SK-N-SH (cell line): Measurements from ENCODE around the gene TMSB10. TPM values are rescaled to one million over a fixed set of nuclear protein-coding genes. Genes with fewer than 3 reads are reported as not detected.

ENCODE experiments used
- CTCF ChIA-PET: fragments of 300-600, 350-600 bp; formaldehyde crosslinking; extraction: SDS; loops from one replicate; lab custom pipeline; 2021; lab: Yijun Ruan, JAX
- POLR2A ChIA-PET: fragments of 350-600 bp; sonication (Branson Sonifier 250); formaldehyde crosslinking; extraction: SDS; loops from one replicate; lab custom pipeline; 2020; ENCODE audit warnings: antibody characterized with exemption, inconsistent platforms; lab: Yijun Ruan, JAX
- DNase-seq: peaks from one replicate; pipeline ENCODE4 v3.0.0; 2012
- H2AFZ ChIP-seq: fragments of 200-600 bp; sonication (generic); 2 replicates; pipeline ENCODE4 v1.8.1; 2016; ENCODE audit warnings: antibody characterized with exemption, mild to moderate bottlenecking, low read depth
- H3F3A ChIP-seq: fragments of 200-600 bp; sonication (generic); replicated peaks from 2 replicates; pipeline ENCODE3; 2016; ENCODE audit warnings: antibody characterized with exemption, mild to moderate bottlenecking; ENCODE audit not compliant: insufficient read depth
- H3K27ac ChIP-seq, 2 experiments: fragments of 200-500 bp in 1 of 2; fragments of 200-600 bp in 1 of 2; sonication (Bioruptor generic) in 1 of 2; sonication (generic), shearing (Covaris generic) in 1 of 2; 2 replicates each; pipeline versions ENCODE4 v1.5.1 to v1.6.1; 2014 to 2016; ENCODE audit warnings: low read depth in 2 of 2, inconsistent platforms in 1 of 2, low read length in 1 of 2, mild to moderate bottlenecking in 1 of 2, mixed read lengths in 1 of 2
- H3K27me3 ChIP-seq: fragments of 200-600 bp; sonication (generic), shearing (Covaris generic); 2 replicates; pipeline ENCODE4 v1.6.1; 2016; ENCODE audit warnings: mixed run types; ENCODE audit not compliant: insufficient read depth
- H3K36me3 ChIP-seq, 2 experiments: fragments of 200-500 bp in 1 of 2; fragments of 200-600 bp in 1 of 2; sonication (Bioruptor generic) in 1 of 2; sonication (generic) in 1 of 2; replicated peaks in 1 of 2; 2 replicates each; pipeline versions ENCODE3 to v1.5.1; 2014 to 2016; ENCODE audit warnings: low read length in 1 of 2, mild to moderate bottlenecking in 1 of 2; ENCODE audit not compliant: insufficient read depth in 2 of 2, control insufficient read depth in 1 of 2
- H3K4me1 ChIP-seq, 2 experiments: fragments of 200-500 bp in 1 of 2; fragments of 200-600 bp in 1 of 2; sonication (Bioruptor generic) in 1 of 2; sonication (generic), shearing (Covaris generic) in 1 of 2; 2 replicates each; pipeline versions ENCODE4 v1.5.1 to v1.6.1; 2014 to 2016; ENCODE audit warnings: low read depth in 1 of 2, low read length in 1 of 2, mixed run types in 1 of 2; ENCODE audit not compliant: insufficient read depth in 2 of 2, control insufficient read depth in 1 of 2
- H3K4me2 ChIP-seq: fragments of 200-600 bp; sonication (generic), shearing (Covaris generic); 2 replicates; pipeline ENCODE4 v1.6.1; 2017; ENCODE audit warnings: mixed run types
- H3K4me3 ChIP-seq, 2 experiments: fragments of 200-500 bp in 1 of 2; fragments of 200-600 bp in 1 of 2; sonication (Bioruptor generic) in 1 of 2; sonication (generic), shearing (Covaris generic) in 1 of 2; 2 replicates each; pipeline versions ENCODE4 v1.5.1 to v1.8.1; 2014 to 2016; ENCODE audit warnings: low read depth in 2 of 2, inconsistent platforms in 1 of 2, low read length in 1 of 2, mild to moderate bottlenecking in 1 of 2, mixed read lengths in 1 of 2, moderate library complexity in 1 of 2
- H3K79me2 ChIP-seq: fragments of 200-600 bp; sonication (generic); 2 replicates; pipeline ENCODE4 v1.8.1; 2017; ENCODE audit warnings: mild to moderate bottlenecking; ENCODE audit not compliant: insufficient read depth
- H3K9ac ChIP-seq: fragments of 200-600 bp; sonication (generic); 2 replicates; pipeline ENCODE4 v1.6.1; 2017; ENCODE audit warnings: mixed run types
- H3K9me2 ChIP-seq: fragments of 200-600 bp; sonication (generic); 2 replicates; pipeline ENCODE4 v1.6.1; 2017; ENCODE audit warnings: mixed run types
- H3K9me3 ChIP-seq: fragments of 200-600 bp; sonication (generic); 2 replicates; pipeline ENCODE4 v1.6.1; 2017; ENCODE audit warnings: mixed run types, mild to moderate bottlenecking, moderate library complexity
- H4K20me1 ChIP-seq: fragments of 200-600 bp; sonication (generic); 2 replicates; pipeline ENCODE4 v1.6.1; 2017; ENCODE audit warnings: mild to moderate bottlenecking, mixed run types; ENCODE audit not compliant: insufficient read depth
- EZH2phosphoT487 ChIP-seq: fragments of 200-600 bp; sonication (generic); IDR thresholded peaks from 2 replicates; pipeline ENCODE4 v1.6.1; 2017; ENCODE audit warnings: low read depth, mixed run types, mild to moderate bottlenecking, antibody characterized with exemption, moderate library complexity, borderline replicate concordance
- IRF3 ChIP-seq: fragments of 150-350 bp; IDR thresholded peaks from 2 replicates; pipeline ENCODE4 v1.6.1; 2016; ENCODE audit warnings: mild to moderate bottlenecking, low read depth, low read length
- JUND ChIP-seq: IDR thresholded peaks from 2 replicates; pipeline ENCODE4 v1.4.0; 2012
- MAX ChIP-seq: IDR thresholded peaks from 2 replicates; pipeline ENCODE4 v1.4.0; 2012; ENCODE audit warnings: low read depth
- MXI1 ChIP-seq: IDR thresholded peaks from 2 replicates; pipeline ENCODE4 v1.6.1; 2012; ENCODE audit warnings: mild to moderate bottlenecking, low read depth, low read length, improper control_type of control experiment
- RCOR1 ChIP-seq: fragments of 150-350 bp; IDR thresholded peaks from 2 replicates; pipeline ENCODE4 v1.6.1; 2017; ENCODE audit warnings: antibody characterized with exemption, low read length
- RXRA ChIP-seq: IDR thresholded peaks from 2 replicates; pipeline ENCODE4 v1.4.0; 2012; ENCODE audit warnings: low read depth, mild to moderate bottlenecking, borderline replicate concordance
- TCF12 ChIP-seq: IDR thresholded peaks from 2 replicates; pipeline ENCODE4 v1.4.0; 2012
- TEAD4 ChIP-seq: IDR thresholded peaks from 2 replicates; pipeline ENCODE4 v1.4.0; 2012; ENCODE audit warnings: mild to moderate bottlenecking, borderline replicate concordance; ENCODE audit not compliant: insufficient read depth
- USF2 ChIP-seq: fragments of 150-350 bp; IDR thresholded peaks from 2 replicates; pipeline ENCODE4 v1.6.1; 2017; ENCODE audit warnings: antibody characterized with exemption, low read length, low read depth, borderline replicate concordance
- WGBS: methylation state at CpG from one replicate; pipeline ENCODE4 v1.1.6; 2017; ENCODE audit warnings: low lambda C conversion rate; 5-methylcytosine and 5-hydroxymethylcytosine counted together
- polyA plus RNA-seq, 3 experiments: library from polyadenylated mRNA; depleted of rRNA; stranded (reverse); fragments of >200 nt; gene quantifications; 2 replicates each; pipeline ENCODE4 v1.2.3, GENCODE V29; 2012
- TF ChIP-seq, protein P1 (sequence below): IDR thresholded peaks from 2 replicates; pipeline ENCODE4 v1.4.0; 2012; ENCODE audit warnings: low read depth, borderline replicate concordance
- TF ChIP-seq, protein P2 (sequence below): IDR thresholded peaks from 2 replicates; pipeline ENCODE4 v1.6.1; 2012; ENCODE audit warnings: mild to moderate bottlenecking, low read depth, low read length, moderate library complexity

TMSB10 gene
- polyA plus RNA-seq, 1 of the 3 experiments (the other 2 are of a cell fraction) = 7,920 TPM

DNA sequence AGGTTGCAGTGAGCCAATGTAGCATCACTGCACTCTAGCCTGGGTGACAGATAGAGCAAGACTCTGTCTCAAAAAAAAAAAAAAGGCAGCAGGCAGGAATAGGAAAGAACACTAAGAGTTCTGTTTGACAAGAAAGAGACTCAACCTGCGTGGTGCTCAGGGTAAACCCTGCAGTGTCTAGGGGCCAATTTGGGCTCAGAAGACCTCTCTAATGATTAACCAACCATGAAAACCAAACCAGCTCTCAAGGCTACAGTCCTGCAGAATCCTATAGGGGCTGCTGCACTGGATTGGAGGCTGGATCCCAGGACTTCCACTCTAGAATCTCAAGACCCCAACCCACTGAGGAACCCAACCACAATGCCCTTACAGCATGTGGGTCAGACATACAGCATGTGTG is 27.0 kb upstream of the TMSB10 start:
- Histone ChIP-seq H3F3A (no peaks in the 10 kb centered on the region), H3K27ac (no peak overlapping the region), H3K27me3 (peaks cover 16% of the 10 kb centered on the region), H3K4me1 (peaks cover 2 to 12% of the 10 kb centered on the region in 2 experiments; a peak in 3 of 4 replicates), H3K79me2 (no peaks in the 10 kb centered on the region), H3K4me3 (no peak overlapping the region), H3K9me2 (no peaks in the 10 kb centered on the region), H4K20me1 (no peaks in the 10 kb centered on the region), H3K9me3 (no peaks in the 10 kb centered on the region), H2AFZ (no peak overlapping the region), H3K9ac (no peak overlapping the region), H3K36me3 (no peaks in the 10 kb centered on the region), H3K4me2 (no peak overlapping the region)
- 32% methylated on average over 1 of the region's 1 CpG for WGBS
- POLR2A ChIA-PET = no interaction called here
- CTCF ChIA-PET = no interaction called here
- TF ChIP-seq, protein P1, sequence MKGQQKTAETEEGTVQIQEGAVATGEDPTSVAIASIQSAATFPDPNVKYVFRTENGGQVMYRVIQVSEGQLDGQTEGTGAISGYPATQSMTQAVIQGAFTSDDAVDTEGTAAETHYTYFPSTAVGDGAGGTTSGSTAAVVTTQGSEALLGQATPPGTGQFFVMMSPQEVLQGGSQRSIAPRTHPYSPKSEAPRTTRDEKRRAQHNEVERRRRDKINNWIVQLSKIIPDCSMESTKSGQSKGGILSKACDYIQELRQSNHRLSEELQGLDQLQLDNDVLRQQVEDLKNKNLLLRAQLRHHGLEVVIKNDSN = no peak
- TF ChIP-seq TEAD4 (no peak), IRF3 (no peak), JUND (no peak), TCF12 (no peak)
- TF ChIP-seq, protein P2, sequence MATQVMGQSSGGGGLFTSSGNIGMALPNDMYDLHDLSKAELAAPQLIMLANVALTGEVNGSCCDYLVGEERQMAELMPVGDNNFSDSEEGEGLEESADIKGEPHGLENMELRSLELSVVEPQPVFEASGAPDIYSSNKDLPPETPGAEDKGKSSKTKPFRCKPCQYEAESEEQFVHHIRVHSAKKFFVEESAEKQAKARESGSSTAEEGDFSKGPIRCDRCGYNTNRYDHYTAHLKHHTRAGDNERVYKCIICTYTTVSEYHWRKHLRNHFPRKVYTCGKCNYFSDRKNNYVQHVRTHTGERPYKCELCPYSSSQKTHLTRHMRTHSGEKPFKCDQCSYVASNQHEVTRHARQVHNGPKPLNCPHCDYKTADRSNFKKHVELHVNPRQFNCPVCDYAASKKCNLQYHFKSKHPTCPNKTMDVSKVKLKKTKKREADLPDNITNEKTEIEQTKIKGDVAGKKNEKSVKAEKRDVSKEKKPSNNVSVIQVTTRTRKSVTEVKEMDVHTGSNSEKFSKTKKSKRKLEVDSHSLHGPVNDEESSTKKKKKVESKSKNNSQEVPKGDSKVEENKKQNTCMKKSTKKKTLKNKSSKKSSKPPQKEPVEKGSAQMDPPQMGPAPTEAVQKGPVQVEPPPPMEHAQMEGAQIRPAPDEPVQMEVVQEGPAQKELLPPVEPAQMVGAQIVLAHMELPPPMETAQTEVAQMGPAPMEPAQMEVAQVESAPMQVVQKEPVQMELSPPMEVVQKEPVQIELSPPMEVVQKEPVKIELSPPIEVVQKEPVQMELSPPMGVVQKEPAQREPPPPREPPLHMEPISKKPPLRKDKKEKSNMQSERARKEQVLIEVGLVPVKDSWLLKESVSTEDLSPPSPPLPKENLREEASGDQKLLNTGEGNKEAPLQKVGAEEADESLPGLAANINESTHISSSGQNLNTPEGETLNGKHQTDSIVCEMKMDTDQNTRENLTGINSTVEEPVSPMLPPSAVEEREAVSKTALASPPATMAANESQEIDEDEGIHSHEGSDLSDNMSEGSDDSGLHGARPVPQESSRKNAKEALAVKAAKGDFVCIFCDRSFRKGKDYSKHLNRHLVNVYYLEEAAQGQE = no peak
- DNase-seq = no peak

- no peaks in the 10 kb centered on the region for H3K9me3 ChIP-seq
- CTCF ChIA-PET = interaction anchor here (2.4 kb wide), 1 partner anchor 8 kb away, joined by 7 read pairs; no protein-coding TSS in a partner anchor
- no peaks in the 10 kb centered on the region for H3K9me2 ChIP-seq
- no peaks in the 10 kb centered on the region for H3F3A ChIP-seq
- H3K4me1 ChIP-seq = peaks cover 2 to 12% of the 10 kb centered on the region in 2 experiments; a peak in 3 of 4 replicates
- no peak overlapping the region for H3K4me3 ChIP-seq
- no peaks in the 10 kb centered on the region for H3K79me2 ChIP-seq
- peaks cover 16% of the 10 kb centered on the region for H3K27me3 ChIP-seq
- no peak for DNase-seq
- POLR2A ChIA-PET = no interaction called here
- no peak overlapping the region for H2AFZ ChIP-seq
- WGBS = 57% methylated on average over 7 of the region's 7 CpGs
- no peaks in the 10 kb centered on the region for H4K20me1 ChIP-seq
- H3K27ac ChIP-seq = no peak overlapping the region
- H3K9ac ChIP-seq = no peak overlapping the region
- no peak overlapping the region for H3K4me2 ChIP-seq
- no peaks in the 10 kb centered on the region for H3K36me3 ChIP-seq
- TF ChIP-seq USF2 (no peak), RXRA (no peak), EZH2phosphoT487 (no peak), IRF3 (no peak), MAX (no peak), RCOR1 (no peak), MXI1 (no peak), TCF12 (no peak)
- TF ChIP-seq, protein P2 = no peak
These were observed 26.4 kb upstream of the TMSB10 start for GRCh38 chr2:84878896-84879583.
